NCI-H510A (cell line): ENCODE measurements around the gene ODF2.
"Not testable (repeated sequence)": the region's sequence is repeated elsewhere in the genome, so short reads cannot be mapped to it uniquely, and the experiment has no call there.

ENCODE experiments used
- DNase-seq: peaks from one replicate; lab custom pipeline; 2025; lab: John Stamatoyannopoulos, UW

ODF2 gene

DNA sequence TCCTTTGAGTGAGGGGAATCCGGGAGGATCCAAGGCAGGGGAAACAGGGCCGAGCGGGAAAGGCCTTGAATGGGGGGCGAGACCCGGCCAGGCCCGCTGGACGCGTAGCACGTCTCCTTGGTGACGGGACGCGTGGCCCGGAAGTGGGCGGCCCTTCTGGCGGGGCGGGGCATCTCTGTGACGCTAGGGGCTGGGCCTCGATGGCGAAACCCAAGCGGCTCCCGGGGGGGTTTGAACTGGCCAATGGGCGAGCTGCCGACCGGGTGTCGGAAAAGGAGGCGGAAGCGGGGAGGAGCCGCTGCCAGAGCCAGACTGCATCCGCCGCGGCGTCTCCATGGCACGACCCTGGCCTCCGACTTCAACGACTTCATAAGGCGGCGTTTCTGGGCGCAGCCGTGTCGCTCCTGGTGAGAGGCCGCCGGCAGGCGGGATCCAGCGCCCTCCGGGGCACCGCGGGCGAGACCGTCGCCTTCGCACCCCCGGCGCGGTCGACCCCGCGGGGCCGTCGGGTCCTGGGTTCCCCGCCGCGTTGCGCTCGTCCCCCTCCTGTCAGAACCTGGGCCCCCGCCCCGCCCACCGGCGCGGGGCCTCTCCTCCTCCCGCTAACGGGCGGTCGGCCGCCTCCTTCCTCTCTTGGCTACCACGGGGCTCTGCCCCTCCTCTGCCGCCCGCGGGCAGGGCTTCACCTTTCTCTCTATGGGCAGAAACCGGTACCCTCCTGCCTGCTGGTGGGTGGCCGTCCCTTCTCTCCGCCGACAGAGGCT lies at the start of gene ODF2:
Gene ODF2 (plus strand): TSS at position 158 of the 764 bp plus-strand sequence. CDS start 86 bp downstream, at position 244.
- DNase-seq: peak; percentile 97

DNA sequence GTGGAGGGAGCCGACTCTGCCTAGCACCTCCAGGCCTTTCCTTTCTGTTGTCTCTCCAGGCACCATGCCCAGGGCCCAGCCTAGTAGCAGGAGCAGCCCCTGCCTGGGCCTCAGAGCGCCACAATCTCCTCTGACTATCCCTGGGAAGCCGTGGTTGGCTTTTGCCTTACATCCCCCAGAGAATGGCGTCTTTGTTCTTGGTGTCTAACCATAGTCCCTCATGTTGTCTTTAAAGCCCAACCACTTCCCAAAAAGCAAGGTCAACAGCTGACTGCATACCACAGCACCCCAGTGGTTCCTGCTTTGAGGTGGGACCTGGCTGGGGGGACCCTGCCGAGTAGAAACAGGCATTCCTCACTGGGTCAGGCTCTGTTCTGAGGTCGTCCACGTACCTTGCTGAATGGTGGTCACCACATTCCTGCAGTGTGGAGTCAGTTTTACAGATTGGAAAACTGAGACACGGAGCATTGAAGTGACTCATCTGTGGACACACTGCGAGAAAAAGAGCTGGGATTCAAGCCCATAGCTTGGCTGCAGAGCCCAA lies 48.9 kb upstream of the ODF2 start:
- no peak for DNase-seq

DNA sequence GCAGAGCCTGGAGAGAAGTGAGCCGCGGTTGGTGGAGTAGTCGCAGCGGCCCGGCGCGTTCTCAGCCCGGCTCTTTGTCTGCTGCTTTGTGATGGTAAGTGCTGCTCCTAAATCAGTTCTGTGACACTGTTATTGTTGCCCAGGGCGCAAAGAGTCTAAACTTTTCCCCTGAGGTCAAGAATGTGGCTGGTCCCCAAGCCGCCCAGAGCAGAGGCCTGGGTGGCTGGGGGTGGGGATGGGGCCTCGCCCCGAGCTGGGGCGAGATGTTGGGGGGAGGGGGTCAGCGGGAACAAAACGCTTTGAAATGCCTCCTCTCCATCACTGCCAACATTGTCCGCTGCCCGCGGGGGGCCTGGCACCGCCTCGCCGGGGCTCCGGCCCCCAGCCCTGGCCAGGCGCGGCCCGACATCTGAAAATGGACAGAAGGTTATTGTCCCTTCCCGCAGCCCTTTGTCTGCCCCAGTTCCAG lies 46.8 kb upstream of the ODF2 start:
- DNase-seq: no peak

DNA sequence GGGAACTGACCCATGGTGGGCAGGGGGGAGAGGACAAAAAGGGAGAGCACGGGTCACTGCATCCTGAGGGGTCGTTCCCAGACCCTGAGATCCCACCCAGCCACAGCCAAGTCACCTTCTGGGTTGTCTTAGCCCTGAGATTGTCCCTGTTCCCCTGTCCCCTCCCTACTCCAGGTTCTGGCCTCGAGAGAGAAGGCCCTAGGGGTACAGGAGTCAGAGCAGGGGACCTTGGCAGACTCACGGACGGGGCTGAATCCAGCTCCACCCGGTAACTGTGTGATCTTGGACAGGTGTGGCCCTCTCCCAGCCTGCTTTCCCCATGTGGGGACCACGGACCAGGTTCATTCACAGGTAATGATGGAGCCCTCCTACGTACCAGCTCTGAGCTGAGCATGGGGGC lies 46.4 kb upstream of the ODF2 start:
- no peak for DNase-seq

DNA sequence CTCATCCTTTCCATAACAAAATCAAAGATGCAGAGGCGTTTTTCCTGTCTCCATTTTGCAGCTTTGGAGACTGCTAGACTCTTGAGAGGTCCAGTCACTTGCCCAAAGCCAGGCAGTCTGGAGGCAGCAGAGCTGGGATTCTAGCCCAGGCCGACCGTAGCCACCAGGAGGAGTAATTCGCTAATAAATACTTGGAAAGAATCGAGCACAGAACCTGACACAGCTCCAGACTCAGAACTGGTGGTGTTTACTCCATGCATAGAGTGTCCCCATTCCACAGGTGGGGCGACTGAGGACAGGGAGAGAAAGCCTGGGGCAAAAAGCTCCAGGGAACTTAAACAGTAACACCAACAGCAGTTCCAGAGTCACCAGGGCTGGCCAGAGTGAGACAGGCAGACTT lies 45.8 kb upstream of the ODF2 start:
- no peak for DNase-seq

DNA sequence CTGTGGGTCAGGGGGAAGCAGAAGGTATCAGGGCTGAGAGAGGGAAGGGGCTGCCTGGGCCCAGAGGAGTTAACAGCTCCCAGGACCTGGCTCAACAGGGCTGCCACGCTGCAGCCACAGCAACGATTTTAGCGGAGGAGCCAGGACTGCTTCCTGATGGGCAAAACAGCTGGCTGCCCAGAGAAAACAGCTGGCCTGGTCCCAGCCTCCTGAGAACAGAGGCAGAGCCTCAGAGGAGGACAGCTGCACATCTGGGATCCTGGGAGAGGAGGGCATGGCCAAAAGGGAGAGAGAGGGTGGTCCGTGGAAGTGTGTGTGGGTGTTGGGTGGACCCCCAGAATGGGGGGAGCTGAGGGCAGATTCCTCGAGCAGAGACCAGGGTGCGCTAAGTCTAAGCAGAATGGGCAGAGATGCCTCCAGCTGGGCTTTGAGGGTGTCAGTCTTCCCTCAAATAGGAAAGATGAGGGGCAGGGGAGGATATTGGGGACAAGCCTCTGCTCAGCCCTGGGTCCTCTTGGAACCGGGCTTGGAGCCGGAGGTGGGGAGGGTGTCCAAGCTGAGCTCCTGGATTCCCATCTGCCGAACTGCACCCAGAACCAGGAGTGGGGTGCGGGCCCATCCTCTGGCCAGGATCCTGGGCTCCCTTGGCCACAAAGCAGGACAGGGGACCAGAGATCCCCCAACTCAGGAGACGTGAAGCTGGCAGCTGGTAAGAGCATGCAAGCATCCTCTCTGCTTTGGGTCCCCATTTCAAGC lies 44.3 kb upstream of the ODF2 start:
- no peak for DNase-seq

DNA sequence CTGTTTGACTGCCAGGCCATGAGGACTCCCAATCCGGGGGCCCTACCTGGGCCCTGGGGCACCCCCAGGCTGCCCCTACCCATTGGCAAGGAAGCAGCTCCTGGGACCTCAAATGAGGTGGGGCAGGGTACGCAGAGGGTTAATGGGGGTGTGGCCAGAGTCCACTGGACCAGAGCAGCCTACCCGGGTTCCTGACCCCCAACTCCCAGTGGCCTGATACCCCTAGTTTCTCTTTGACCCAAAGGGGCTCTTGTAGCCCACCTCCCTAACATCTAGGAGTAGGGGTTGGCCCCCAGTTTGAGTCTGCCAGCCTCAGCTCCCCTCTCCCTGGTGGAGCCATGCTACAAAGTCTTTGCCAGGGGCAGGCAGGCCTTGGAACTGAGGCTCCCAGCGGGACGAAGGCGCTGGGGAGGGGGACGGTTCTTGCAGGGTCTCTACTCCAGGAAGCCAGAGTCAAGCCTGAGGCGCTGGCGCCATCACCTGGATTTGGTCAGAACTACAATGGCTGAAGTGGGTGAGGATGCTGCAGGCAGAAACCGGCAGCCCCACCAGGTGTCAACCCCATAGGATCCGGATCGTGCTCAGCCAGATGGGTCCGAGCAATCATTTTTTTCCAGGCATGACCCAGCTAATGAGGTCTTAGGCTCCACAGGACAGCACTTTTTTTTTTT lies 43.6 kb upstream of the ODF2 start:
- DNase-seq: no peak

DNA sequence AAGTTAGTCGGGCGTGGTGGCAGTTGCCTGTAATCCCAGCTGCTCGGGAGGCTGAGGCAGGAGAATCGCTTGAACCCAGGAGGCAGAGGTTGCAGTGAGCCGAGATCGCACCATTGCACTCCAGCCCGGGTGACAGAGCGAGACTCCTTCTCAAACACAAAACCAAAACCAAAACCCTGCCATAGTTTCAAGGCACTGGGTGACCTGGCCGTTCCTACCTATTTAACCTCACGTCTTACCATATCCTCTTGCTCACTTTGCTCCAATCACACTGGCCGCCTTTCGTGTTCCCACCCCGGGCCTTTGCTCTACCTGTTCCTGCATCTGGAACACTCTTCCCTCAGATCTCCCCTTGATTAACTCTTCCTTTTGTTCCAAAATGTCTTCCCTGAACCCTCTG lies 42.1 kb upstream of the ODF2 start:
- DNase-seq: not testable (repeated sequence)

DNA sequence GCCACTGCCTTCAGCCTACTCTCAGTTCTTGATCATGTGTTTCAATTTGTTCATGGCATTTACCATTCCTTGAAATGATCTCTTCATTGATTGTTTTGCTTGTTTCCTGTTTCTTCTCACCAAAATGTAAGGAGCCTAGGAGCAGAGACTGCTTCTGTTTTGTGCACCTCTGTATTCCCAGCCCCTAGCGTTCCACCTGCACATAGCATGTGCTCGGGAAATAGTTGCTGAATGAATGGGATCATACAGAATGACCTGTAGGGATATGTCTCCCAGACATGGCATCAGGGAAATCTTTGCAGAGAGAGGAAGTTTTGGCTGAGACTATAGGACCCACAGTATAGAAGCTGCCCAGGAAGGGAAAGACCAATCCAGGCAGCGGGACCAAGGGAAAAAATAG lies 41.3 kb upstream of the ODF2 start:
- no peak for DNase-seq

DNA sequence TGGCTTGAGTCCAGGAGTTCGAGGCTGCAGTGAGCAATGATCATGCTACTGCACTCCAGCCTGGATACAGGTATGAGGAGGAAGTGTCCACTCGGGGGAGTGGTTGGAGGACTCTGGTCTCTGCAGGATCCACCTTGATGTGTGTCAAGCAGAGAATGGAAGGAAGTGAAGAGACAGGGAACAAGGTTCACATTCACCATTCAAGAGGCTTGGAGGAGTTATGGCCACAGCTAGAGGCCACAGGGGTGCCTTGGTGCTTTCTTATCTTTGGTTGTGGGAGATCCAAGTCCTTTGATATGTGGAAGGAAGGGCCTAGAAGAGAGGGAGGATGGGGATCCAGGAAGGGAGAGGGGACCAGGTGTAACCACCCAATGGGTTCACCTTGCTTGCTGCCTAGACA lies 40.5 kb upstream of the ODF2 start:
- DNase-seq: no peak

DNA sequence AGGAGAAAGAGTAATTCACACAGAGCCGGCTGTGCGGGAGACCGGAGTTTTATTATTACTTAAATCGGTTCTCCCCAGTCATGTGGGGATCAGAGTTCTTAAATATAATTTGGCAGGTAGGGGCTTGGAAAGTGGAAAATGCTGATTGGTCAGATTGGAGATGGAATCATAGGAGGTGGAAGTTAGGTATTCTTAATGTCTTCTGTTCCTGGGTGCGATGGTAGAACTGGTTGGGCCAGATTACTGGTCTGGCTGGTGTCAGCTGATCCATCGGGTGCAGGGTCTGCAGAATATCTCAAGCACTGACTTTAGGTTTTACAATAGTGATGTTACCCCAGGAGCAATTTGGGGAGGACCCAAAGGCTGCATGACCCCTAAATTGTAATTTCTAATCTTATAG lies 39.8 kb upstream of the ODF2 start:
- DNase-seq: peak; percentile 70

DNA sequence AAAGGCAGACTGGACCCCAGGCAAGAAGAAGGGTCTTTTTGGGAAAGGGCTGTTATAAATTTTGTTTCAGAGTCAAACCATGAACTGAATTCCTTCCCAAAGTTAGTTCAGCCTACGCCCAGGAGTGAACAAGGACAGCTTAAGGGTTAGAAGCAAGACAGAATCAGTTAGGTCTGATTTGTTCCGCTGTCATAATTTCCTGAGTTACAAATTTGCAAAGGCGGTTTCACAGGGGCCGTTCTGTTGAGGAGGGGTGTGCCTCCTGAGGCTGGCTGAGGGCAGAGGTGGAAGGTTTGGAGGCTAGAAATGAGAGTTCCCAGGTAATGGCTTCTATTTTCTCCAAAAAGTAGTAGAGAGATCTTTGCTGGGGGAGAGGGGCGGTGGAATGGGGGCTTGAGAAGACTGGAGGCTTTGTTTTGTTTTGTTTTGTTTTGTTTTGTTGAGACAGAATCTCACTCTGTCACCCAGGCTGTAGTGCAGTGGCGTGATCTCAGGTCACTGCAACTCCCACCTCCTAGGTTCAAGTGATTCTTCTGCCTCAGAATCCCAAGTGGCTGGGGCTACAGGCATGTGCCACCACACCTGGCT lies 39.3 kb upstream of the ODF2 start:
- no peak for DNase-seq

DNA sequence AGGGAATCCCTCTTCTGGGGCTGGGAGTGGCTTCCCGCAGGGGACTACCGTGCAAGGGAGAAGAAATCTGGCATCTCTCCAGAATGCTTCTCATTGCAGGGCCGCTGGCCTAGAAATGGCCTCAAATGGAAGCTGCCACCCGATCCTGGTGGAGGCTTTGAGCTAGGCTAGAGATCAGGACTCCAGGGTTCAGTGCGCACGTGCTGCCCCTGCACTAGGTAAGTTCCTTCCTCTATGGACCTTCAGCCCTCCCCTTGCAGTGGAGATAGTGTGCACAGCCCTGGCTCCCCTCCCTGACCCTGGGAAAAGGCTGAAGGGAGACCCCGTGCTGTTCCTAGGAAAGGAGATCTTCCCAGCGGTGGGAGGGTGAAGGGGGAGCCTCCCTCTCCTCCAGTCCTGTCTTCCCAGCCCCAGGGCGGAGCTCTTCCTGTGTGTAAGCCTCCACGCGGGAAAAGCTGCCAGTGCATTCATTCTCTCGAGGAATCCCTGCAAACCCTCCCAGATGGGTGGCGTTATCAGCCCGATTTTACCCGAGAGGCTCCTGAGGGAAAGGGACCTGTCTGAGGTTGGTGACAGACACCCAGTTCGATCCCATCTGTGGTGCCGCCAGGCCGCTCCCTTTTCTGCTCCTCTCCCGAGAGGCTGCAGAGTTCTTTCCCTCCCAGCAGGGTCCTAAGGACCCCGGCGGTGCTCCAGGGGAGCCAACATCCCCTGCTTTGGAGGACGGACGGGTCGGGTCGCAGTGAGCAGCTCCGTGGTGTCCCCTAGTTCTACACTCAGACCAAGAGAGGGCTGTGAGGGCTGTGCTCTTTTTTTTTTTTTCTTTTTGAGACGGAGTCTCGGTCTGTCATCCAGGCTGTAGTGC lies 36.5 kb upstream of the ODF2 start:
- peak; percentile 46 for DNase-seq

DNA sequence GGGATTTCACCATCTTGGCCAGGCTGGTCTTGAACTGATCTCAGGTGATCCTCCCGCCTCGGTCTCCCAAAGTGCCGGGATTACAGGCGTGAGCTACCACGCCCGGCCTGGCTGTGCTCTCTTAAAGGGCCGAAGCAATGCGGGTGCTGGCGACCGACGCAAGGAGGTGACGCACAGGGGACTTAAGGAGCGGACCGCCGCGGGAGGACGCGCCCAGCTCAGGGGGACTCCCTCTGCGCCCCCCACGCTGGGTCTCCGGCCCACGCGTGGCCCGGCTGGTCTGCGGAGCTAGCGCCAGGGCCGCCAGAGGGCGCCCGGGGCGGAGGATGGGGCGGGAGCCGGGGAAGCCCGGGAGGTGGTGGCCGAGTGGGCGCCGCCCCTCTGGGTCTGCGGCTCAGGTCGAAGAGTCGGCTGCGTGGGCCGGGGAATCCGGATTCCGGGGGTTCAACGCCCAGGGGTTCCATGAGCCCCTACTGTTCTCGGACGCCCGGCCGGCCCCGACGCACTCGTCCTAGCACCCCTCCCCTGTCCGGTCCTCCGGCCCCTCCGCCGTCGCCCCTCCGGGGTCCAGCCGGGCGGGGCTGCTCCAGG lies 35.7 kb upstream of the ODF2 start:
- no peak for DNase-seq

DNA sequence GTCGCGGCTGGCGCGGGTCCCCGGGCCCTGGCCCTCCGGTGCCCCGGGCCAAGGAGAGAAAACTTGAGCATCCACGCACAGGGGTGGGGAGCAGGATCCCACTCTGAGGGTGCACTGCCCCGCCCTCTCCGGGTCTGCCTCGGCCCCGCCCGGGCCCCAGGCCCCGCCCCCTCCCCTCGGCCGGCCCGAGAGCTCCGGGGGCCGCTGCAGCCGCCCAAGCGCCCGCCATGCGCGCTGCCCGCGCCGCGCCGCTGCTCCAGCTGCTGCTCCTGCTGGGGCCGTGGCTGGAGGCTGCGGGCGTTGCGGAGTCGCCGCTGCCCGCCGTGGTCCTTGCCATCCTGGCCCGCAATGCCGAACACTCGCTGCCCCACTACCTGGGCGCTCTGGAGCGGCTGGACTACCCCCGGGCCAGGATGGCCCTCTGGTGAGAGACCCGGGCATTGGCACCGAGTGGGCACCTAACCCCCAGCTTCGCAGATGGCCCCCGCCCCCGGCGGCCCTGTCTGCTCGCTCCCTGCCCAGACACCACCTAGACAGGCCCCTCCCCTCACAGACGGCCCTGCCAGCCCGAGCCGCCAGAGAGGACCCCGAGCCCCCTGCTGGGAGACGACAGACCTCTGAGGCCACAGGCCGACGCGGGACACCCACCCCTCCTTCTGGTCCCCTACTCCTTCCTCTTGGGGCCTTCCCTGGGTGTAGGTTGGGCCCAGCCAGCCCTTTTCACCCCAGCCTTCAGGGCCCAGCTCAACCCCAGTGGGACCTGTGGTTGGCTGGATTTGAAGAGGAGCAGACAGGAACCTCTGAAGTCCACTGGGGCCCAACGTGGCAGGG lies 34.9 kb upstream of the ODF2 start, which contains the start of gene CERCAM:
Gene CERCAM (plus strand): TSS at position 207 of the 831 bp plus-strand sequence. CDS start 21 bp downstream, at position 228.
- no peak for DNase-seq

DNA sequence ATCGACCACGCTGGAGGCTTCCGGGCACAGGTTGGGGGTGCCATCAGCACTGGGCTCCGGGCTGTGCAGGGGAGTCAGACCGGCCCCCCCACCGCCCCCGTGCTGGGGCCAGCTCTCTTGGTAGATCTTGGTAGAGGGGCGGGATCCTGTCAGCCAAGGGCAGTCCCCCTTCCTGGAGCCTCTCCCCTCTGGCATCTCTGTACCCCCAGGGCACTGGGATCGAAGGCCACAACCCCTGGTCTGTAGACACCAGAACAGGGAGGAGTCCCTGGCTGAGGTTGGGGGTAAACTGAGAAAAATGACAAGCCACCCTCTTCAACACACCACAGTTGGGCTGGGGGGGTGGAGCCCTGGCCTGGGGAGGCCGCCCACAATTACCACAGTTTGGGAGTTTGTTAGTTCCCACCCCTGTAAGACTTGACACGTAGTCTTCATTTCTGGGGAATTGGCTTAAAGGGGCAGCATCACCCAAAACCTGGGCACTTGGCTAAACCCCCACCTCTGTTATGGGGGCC lies 34.3 kb upstream of the ODF2 start:
- no peak for DNase-seq

DNA sequence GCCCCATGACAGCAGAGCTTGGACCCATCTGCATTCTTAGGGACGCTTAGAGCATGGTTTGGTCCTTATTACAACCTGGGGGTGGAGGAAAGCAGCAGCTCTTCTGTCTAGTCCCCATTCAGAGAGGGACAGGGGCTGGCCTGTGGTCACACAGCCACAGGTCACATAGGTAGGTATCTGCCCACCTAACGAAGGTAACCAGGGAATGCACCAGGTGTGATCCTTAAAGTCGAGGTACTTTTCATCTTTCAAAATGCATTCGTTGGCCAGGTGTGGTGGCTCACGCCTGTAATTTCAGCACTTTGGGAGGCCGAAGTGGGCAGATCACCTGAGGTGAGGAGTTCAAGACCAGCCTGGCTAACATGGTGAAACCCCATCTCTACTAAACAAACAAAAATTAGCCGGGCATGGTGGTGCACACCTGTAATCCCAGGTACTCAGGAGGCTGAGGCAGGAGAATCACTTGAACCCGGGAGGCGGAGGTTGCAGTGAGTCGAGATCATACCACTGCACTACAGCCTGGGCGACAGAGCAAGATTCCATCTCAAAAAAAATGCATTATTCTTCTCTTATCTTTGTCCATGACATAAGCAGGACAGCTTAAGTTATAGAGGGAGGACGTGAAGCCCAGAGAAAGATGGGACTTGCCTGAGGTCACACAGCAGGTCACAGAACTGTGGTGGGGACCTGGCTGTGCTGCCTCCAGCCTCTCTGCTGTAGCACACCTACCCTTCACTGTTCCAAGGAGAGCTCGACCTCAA lies 33.6 kb upstream of the ODF2 start:
- DNase-seq: not testable (repeated sequence)

DNA sequence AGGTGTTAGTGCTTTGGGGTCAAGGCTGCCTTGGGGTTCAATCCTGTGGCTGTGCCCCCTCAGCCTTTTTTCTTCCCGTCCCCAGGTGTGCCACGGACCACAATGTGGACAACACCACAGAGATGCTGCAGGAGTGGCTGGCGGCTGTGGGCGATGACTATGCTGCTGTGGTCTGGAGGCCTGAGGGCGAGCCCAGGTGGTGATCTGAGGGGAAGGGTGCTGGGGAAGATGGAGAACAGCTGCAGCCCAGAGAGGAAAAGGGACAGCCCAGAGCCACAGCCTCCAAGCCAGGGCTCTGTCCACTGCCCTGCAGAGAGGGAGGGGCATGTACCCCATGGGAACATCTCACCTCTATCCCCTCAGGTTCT lies 33.0 kb upstream of the ODF2 start:
- no peak for DNase-seq

DNA sequence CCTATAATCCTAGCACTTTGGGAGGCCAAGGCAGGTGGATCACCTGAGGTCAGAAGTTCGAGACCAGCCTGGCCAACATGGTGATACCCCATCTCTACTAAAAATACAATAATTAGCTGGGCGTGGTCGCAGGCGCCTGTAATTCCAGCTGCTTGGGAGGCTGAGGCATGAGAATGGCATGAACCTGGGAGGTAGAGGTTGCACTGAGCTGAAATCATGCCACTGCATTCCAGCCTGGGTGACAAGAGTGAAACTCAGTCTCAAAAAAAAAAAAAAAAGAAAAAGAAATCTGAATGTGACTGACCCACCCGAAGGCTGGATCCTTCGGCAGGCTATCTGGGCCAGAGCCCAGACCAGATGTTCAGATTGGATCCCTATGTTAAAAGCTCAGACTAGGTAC lies 32.5 kb upstream of the ODF2 start:
- not testable (repeated sequence) for DNase-seq
